Epithelial cell of proximal tubule (primary cell): ENCODE data around the gene SIGMAR1. TPM values are rescaled to one million over a fixed set of nuclear protein-coding genes. Genes with fewer than 3 reads are reported as not detected.

Experiments used
- DNase-seq: peaks from one replicate; pipeline ENCODE4 v3.0.0-alpha.2; 2011; ENCODE audit warnings: low read depth
- H3K4me3 ChIP-seq: 2 replicates; pipeline ENCODE4 v1.5.1; 2011; ENCODE audit warnings: low read depth, mild to moderate bottlenecking, low read length
- total RNA-seq: library from RNA; depleted of rRNA; stranded (reverse); fragments of >200 nt; gene quantifications from 2 replicates; pipeline ENCODE4 v1.2.3, GENCODE V29; 2015
- TF ChIP-seq, protein P1 (sequence below): conservative IDR thresholded peaks from 2 replicates; pipeline ENCODE4 v1.5.1; 2012; ENCODE audit warnings: low read depth, mild to moderate bottlenecking, low read length

Gene SIGMAR1
- total RNA-seq, 1 donor from 2014 or later = 97.9 TPM

DNA sequence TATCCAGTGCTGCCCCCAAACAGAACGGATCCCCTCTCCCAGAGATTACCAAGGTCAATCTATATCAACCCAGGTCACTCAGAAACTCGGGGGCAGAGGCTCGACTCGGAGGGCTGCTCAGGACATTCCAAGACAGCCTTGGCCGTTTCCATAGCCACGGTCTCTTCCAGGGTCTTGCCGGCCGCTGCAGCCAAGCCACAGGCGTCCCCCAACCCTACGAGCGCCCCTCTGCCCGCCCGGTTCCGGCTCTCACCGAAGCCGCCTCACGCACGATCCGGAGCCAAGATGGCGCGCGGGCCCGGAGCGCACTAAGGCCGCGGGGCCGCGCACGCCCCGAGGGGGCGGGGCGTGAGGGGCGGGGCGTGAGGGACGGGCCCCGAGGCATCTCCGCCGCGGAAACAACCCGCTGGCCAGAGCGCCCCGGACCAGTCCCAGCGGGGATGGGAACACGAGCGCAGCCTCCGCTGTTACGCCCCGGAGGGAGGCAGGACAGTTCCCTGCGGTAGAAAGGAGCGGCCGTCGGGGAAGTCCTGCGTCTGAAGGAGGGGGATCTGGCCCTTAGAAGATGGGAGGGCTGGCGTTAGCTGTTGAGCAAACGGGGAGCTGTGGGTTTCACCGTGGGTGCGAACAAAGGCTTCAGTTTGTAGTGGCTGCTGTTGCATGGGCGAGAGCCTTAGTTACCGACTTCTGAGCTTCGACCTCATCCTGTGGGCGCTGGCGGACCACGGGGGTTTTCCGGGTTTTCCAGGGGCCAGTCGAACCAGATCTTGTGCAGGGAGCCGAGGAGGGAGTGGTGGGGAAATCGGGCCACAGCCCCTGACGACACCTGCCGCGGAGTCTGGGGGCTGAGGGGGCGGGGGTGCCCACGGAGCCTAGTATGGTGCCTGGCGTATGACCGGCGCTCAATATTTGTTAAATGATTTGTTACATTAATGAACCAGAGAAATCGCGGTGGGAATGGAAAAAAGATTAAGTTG, 25.5 kb downstream of the SIGMAR1 start, which contains the start of gene RPP25L:
TSS of gene RPP25L (minus strand) at position 287 of the 977 bp plus-strand sequence. CDS start 801 bp downstream, outside the sequence.
- H3K4me3 ChIP-seq = peak within 1 kb of the TSS; percentile 81
- DNase-seq = no peak
- TF ChIP-seq, protein P1, sequence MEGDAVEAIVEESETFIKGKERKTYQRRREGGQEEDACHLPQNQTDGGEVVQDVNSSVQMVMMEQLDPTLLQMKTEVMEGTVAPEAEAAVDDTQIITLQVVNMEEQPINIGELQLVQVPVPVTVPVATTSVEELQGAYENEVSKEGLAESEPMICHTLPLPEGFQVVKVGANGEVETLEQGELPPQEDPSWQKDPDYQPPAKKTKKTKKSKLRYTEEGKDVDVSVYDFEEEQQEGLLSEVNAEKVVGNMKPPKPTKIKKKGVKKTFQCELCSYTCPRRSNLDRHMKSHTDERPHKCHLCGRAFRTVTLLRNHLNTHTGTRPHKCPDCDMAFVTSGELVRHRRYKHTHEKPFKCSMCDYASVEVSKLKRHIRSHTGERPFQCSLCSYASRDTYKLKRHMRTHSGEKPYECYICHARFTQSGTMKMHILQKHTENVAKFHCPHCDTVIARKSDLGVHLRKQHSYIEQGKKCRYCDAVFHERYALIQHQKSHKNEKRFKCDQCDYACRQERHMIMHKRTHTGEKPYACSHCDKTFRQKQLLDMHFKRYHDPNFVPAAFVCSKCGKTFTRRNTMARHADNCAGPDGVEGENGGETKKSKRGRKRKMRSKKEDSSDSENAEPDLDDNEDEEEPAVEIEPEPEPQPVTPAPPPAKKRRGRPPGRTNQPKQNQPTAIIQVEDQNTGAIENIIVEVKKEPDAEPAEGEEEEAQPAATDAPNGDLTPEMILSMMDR = no peak

DNA sequence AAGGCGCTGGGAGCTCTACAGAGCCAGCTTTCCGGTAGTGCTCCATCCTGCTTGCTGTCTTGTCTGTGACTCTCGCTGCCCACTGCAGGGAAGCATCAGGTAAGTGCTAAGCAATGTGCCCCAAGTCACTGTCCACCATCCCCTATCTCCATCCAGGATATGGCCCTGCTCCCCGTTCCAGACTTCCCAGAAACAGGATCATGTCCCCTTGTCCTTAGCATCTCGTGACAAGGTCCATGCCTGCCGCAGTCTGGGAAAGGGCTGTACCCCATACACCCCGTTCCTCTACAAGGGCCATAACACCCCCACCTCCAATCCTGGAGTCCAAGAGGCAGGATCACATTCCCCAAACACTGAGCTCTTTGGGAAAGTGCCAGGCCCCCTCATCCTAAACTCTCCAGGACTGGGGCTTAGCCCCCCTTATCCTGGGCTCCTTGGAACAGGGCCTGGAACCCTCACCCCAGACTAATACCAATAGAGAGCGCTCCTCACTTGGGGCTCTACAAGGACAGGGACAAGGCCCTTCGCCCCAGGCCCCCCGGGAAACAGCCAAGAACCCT, 26.3 kb downstream of the SIGMAR1 start:
- TF ChIP-seq, protein P1 = peak; percentile 5
- H3K4me3 ChIP-seq = peak overlapping the region; percentile 81
- DNase-seq = no peak

DNA sequence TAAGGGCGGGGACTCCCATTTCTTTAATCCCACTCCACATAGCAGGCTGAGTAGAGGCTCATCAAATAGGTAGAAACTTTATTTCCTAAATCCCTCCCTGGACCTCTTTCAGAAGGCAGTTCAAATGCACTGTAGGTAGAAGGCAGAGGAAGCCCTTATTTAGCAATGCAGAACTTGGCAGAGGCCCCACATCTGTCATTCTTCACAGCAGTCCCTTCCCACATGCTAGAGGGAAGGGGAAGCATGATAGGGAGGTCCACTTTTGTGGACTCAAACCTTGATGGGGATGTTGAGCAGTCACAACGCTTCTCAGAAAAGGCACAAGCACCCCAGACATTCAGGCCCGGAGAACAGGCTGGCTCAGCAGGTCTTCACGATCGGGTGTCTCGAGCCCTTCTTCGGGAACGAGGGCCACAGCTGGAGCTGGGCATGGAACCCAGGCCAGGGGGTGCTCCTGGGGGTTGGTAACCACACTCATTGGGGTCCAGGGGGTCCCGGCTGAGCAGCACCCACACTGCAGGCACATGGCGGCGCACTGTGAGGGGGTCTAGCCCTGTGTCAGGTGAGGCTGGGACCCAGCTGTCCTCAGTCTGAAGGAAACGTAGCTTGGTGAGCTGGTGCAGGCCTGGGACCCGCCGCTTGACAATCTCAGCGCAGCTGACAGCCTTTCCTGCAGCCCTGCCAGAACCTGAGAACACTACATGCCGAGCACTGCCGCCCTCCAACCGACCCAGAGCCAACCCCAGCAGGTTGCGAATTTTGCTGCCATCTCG, 27.0 kb downstream of the SIGMAR1 start:
- no peak for DNase-seq
- H3K4me3 ChIP-seq = peak overlapping the region; percentile 81
- TF ChIP-seq, protein P1 = no peak

DNA sequence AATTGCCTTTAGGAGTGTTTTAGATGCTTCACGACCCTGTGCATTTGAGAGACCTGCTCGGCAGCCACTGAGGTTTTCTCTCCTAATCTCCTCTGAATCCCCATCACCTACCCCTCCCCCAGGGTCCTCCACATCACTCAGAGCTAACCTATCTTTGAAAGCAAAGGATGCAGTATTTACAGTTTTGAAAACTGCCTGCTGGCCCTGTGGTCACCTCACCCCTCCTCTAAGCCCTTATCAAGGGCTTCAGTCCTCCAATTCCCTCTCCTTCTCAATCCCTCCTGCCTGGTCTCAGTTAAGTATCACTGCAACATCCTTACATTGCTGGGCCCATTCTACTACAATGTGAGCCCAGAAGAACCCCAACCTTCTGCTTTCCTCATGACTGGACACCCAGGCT, 30.3 kb downstream of the SIGMAR1 start:
- no peak overlapping the region for H3K4me3 ChIP-seq
- DNase-seq = no peak
- TF ChIP-seq, protein P1 = no peak

DNA sequence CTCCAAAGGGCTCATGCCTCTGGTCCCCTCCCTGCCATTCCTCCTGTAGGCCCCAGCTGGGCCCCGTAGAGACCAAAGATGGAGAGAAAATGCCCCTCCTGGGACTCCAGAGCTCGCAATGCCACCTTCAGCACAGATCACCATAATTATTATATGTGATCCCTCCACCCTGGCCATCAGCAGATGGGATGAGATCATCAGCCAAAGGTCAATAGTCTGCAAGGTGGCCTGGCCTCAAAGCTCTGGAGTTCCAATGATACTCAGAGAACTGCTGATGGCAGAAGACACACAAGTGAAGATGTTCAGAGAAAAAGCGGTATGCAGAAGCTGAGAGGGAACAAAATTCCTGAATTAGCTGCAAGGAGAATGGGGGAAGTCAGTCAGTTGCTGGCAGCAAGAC, 30.7 kb downstream of the SIGMAR1 start:
- no peak overlapping the region for H3K4me3 ChIP-seq
- no peak for DNase-seq
- TF ChIP-seq, protein P1 = no peak

DNA sequence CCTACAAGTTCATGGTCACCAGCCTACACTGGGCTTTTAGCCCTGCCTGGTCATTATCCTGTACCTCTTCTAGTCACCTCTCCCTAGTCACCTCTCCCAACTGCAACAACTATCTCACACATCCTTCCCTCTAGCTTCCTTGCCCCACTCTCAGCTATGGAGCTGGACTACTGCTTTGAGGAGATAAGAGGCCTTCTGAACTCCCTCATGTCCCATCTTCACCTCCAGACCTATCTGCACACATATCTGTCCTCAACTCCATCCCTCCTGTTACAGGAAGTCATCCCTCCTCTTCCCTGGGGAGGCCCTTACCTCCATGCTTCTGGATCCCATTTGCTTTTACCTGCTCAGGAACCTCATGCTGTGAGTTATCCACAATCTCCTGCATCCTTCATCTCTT, 31.4 kb downstream of the SIGMAR1 start:
- no peak overlapping the region for H3K4me3 ChIP-seq
- TF ChIP-seq, protein P1 = no peak
- no peak for DNase-seq
